GM19455 (cell line): ENCODE results near the gene TBPL1.
"Not testable (repeated sequence)": the region's sequence is repeated elsewhere in the genome, so short reads cannot be mapped to it uniquely, and the experiment has no call there.

ENCODE experiments used
- ATAC-seq: cut with Tn5 transposase; IDR thresholded peaks from one replicate; pipeline ENCODE4 v1.9.1; 2021; ENCODE audit not compliant: unreplicated experiment

Gene TBPL1

DNA sequence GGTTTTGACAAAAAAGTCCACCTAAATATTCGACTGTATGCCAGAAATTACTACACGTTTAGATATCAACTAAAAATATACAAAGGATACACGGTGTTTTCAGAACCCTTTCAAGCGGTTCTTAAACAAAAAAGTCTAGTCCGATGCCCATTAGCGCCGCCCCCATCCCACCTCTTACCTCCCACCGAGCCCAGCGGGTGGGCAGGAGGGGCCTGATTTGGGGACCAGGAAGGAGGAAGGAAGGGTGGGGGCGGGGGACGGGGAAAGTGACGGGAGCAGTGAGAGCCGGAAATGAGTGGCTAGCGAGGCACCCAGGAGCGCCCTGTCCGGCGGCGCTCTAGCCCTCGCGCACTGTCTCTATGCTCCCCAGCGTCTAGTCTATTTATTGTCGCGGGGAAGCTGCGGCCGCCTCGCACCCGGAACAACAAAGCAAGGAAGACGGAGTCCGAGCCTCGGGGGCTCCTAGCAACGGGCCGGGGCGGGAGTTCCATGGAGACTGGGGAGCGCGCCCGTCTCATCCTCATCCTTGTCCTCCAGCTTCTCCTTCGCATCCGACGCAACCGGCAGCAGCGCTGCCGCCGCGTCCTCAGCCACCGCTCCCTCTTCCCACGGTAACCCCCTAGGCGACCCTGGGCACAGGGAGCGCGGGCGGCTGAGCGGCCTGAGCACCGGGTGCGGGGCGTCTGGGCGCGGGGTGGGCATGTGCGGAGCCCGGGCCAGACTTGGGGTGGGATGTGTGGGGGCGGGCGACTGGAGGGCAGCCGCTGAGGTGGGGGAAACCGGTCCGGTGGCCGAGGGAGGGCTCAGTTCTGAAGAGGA lies at the start of gene TBPL1:
TSS of gene TBPL1 (plus strand) at position 410 of the 819 bp plus-strand sequence. CDS start 26,902 bp downstream, outside the sequence.
- ATAC-seq: peak; percentile 88

DNA sequence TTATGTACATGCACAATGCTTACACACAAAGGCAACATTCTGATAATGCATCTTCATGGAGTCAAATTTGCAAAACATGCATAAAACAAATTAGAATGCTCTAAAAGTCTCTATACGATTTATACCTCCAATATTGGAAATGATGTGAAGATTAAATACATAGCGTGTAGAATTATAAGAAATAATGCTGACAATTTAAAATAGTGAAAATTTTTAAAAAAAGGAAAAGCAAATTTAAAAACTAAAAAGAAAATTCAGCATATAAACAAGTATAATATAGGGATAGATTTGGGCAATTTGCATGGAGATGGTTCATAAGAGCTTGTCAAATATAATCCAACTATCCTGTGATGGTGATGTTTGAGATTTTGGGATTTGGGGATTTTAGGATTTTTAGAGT lies 49.2 kb upstream of the TBPL1 start:
- no peak for ATAC-seq

DNA sequence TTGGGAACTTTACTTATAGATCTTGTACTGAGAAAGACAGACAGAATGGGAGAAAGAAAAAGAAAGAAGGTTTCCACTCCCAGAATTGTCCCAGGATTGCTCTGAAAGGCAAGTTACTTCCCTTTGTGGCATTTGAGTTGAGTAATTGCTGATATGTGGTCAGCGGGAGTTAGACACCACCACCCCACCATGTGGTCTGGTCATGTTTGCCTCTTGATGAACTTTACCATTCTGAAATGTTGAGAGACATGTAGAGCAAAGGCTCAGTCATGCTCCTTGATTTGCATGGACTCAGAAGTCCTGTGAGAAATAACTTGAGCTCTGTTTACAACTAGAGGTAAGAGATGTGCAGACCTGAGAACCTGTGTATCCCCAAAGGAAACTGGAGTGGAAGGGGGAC lies 47.0 kb upstream of the TBPL1 start:
- ATAC-seq: no peak

DNA sequence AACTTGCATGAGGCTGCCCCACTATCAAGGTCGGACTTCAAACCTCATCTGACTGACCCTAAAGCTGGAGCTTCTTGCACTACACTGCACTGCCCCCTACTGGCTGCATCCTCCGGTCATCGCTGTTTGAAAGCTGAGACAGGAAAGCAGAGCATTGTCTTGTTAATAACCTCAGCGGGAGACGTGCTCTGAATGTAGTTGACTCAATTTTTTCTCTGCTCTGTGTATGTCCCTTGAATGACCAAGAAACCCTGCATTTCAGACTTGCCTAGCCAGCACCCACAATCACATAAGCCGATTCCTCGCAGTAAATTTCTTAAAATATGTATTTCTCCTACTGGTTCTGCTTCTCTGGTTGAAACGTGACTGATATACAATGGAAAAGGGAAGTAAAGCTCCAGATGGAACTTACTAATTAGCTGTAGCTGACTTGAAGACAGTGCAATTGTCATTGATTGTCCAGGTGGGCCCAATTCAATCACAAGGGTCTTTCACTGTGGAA lies 36.3 kb upstream of the TBPL1 start:
- ATAC-seq: peak; percentile 79

DNA sequence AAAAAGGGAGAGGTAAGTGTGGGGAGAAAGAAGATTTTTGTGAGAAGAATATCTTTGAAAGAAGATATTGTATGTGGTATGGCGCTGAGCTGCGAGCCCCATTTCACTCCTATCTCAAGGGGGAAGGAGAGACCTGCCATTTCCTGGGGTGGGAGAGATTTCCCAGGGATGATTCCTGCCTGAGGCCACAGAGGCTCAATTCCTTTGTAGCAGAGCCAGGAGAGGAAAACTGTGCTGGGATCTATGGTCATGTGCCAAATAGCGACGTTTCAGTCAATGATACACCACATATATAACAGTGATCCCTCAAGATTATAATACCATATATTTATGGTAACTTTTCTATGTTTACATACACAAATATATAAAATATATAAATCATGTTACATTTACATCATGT lies 35.2 kb upstream of the TBPL1 start:
- ATAC-seq: no peak

DNA sequence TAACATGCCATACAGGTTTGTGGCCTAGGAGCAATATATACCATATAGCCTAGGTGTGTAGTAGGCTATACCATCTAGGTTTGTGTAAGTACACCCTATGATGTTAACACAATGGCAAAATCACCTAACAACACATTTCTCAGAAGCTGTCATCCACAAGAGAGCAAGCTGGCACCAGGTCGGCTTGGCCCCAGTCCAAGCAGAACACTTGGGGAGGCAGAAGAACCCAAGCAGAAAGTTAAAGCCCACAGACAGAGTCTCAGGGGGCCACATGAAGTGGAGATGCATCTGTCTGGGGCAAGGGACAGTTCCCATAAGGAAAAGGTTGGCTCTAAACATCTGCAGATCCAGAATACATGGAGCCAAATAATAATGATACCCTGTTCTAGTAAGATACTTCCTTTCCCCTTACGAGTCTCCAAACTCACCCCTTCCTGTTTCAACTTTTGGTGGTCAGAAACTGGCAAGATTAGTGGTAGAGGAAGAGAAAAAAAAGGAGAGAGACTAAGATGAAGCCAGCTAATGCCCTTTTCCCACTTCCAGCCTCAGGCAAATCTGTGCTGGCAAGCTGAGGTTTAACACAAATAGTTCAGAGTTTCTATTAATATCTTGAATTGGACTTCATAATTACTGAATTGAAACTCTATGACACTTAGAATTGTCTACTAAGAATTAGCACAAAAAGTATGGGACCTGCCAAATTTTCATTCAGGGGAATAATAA lies 34.7 kb upstream of the TBPL1 start:
- no peak for ATAC-seq

DNA sequence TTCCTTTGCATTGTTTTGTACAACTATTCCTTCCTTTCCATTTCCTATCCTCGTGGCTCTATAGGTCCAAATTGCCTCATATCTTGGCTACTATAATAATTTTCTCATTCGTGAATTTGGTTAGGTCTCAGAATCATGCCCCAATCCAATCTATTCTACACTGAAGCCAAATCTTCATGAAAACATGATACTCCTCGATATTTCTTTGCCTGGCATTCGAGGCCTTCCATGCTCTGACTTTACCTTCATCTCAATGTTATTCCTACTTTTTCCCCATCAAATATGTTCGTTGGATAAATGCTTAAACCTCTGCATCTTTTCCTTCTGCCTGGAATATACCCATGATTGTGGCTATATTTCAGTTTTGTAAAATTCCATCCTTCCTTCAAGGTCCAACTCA lies 33.7 kb upstream of the TBPL1 start:
- ATAC-seq: no peak

DNA sequence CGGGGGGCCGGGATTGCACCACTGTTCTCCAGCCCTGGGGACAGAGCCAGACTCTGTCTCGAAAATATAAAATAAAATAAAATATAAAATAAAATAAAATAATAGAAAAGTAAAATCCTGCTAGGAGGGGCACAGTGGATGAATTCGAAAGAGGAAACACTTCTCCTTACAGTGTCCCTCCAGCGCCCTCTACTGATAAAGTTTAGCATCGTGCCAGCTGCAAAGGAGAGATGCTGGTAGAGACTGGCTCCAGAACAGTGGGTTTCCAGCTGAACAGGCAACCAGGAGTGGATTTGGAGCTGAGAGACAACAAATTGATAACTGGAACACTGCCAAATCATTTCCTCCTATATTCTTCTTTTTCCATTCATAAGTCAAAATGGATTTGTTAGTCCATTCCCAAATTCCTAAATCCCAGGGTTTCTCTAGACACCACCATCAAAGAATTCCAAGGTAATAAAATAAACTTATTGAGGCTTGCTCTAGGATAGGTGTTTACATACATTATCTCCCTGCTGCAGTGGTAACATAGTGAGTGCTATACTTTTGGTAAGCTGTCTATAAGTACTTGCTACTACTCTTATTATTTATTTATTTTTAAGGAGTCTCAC lies 31.7 kb upstream of the TBPL1 start:
- ATAC-seq: peak; percentile 56

DNA sequence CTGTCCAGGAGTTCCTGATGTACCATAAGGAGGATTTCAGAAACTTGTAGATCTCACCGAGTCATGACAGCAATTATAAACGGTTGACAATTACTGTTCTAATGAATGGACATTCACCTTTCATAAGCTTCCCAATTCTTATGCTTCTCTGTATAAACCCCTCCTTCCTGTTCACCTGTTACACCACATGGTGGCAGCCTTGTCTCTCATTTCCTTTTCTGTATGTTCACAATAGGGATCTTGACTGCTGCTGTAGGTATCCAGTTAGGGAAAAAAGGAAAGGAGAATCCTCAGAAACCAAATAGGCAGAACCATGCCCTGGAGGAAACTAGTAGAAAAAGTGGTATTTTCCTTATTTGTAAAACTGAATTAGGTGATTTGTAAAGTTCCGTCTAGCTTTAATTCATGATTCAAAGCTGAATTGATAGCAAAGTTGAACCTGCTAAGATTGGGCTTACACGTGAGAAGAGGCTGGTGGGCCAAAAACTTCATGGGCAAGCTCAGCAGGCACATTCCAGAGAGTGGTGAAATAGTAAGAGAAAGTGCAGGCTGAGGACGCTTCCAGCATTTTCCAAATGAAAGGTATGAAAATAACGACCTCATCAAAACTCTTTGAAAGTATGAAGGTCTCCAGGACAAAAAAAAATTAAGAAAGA lies 29.0 kb upstream of the TBPL1 start:
- ATAC-seq: peak; percentile 77

DNA sequence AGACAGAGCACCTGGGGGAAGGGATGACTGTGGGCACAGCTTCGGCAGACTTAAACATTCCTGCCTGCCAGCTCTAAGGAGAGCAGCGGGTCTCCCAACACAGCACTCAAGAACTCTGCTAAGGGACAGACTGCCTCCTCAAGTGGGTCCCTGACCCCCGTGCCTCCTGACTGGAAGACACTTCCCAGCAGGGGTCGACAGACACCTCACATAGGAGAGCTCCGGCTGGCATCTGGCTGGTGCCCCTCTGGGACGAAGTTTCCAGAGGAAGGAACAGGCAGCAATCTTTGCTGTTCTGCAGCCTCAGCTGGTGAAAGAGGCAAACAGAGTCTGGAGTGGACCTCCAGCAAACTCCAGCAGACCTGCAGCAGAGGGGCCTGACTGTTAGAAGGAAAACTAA lies 21.8 kb upstream of the TBPL1 start:
- ATAC-seq: not testable (repeated sequence)

DNA sequence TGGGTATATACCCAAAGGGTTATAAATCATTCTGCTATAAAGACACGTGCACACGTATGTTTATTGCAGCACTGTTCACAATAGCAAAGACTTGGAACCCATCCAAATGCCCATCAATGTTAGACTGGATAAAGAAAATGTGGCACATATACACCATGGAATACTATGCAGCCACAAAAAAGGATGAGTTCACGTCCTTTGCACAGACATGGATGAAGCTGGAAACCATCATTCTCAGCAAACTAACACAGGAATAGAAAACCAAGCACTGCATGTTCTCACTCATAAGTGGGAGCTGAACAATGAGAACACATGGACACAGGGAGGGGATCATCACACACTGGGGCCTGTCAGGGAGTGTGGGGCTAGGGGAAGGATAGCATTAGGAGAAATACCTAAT lies 16.7 kb upstream of the TBPL1 start:
- ATAC-seq: not testable (repeated sequence)

DNA sequence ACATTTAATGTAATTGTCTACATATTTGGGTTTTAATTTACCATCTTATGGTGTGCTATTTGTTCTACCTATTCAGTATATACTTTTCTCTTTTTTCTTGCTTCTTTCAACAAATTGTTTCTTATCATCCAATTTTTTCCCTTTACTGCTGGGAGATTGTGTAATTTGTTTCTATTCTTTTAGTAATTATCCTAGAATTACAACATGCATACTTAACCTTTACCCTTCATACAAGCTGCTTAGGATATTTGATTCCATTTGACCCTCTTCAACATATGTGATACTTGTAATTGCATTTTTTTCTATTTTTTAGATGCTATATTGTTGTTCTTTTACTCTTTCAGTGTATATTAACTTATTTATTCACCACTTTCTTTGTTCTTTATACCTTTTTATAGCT lies 15.1 kb upstream of the TBPL1 start:
- no peak for ATAC-seq

DNA sequence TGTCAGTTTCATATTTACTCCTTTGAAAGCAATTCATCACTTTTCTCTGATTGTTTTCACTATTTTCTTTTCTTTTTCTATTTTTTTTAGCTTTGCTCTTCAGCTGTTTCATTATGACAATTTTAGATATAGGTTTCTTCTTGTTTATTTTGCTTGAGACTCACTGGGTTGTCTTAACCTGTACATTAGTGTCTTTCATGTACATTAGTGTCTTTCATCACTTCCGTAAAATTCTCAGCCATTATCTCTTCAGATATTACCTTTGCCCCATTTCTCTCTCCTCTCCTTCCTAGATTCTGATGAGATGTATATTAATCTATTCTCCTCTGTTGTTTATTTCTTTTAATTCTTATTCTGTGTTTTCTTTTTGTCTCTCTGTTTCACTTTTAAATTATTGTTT lies 14.5 kb upstream of the TBPL1 start:
- no peak for ATAC-seq

DNA sequence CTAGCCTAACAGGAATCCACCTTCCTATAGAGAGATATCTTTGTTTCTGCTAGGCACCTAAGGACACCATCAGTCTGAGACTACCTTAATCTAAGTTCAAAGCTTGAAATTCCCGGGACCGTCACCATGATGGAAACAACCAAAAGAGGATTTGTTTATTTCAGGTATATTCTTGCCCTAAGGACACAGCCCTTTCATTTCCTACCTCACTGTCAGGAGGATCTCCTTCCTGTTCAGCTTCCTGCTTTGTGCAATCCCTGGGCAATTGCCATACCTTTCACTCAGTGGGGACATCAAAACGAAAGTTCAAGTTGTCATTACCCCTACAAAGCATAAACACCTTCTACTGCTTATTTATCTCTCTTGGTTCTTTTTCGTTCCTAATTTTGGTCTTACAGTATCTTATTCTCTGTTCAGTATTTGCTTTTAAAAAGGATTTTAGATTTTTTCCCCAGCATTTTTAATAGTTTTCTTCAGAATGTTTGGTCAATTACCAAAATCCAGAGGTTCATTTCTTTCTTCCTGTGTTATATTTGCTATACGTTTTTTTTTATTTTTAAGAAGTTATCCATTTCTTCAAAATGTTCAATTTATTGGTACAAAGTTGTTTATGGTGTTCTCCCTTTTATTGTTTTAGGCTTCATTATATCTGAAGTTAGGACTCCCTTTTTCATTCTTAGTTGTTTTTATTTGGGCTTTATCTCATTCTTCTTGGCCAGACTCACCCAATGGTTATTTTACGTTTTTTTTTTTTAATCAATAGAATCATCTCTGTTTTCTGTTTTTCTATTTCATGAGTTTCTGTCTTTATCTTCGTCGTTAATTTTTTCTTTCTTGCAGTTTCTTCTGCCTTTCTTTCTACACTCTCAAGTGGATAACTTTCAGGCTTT lies 13.0 kb upstream of the TBPL1 start:
- no peak for ATAC-seq

DNA sequence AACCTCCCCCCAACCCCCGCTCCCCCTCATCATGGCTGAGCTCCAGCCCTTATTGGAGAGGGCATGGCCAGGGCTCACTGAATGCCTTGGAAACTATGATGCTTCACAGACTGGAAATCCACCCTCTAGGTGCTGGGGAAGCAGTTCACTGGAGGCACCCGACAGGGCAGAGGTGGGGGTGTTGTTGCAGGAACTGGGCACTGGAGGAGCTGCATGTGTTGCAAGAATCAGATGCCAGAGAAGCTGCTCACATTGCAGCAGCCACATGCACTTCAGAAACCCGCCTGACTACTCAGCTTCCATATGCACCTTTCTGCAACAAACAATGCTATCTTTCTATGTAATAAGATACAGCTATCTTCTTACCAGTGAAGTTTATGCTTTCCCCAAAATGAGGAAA lies 7.9 kb upstream of the TBPL1 start:
- ATAC-seq: no peak

DNA sequence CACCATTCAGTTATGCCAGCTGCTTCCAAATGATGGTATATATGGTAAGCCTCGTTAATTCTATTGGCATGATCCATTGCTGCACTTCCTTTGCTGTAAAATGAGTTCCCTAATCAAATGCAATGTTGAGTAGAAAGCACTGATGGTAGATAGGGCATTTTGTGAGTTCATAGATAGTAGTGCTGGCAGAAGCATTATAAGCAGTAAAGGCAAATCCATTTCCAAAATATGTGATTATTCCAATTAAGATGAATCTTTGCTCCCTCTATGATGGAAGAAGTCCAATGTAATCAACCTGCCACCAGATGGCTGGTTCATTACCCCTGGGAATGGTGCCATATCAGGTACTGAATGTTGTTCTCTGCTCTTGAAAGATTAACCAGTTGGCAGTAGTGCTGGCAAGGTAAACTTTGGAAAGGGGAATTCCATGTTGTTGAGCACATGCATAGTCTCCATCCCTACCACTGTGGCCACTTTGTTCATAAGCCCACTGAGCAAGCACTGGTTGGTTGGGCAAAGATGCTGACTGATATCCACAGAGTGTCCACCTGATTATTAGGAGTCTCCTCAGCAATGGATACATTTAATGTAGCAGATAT lies 5.6 kb upstream of the TBPL1 start:
- ATAC-seq: no peak

DNA sequence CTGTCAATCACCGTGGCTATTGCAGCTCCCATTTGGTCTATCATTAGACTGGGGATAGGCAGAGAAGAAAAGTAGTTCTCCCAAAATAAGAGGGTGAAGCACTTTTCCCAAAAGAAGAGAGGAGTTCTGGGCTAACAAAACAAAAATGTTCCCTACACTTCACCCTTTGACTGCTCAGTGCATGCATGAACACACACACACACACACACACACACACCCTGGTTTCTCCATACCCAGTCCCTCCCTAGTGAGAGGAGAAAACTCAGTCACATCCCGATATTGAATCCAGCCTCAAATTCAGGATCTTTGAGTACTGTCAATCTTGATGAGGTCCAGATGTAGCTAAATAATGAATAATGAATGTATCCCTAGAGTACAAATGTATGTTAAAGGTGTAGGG lies 4.6 kb upstream of the TBPL1 start:
- ATAC-seq: no peak

DNA sequence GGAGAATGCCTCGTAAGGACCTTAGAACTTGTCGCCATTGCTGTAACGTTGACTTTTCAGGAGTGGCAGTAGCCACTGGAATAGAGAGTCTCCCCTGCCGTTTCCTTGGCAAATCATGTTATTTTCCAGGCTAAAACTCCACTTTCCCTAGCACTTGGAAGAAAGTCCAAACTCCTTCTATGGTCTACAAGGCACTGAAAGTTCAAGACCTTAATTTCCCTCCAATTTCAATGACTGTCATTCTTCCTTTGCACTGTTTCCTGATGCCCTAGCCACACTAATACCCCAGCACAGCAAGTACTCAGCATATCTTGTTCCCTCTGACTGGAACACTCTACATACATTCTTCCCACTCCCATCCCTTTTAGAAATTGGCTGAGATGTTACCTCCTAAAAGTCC lies 1.8 kb upstream of the TBPL1 start:
- ATAC-seq: no peak

DNA sequence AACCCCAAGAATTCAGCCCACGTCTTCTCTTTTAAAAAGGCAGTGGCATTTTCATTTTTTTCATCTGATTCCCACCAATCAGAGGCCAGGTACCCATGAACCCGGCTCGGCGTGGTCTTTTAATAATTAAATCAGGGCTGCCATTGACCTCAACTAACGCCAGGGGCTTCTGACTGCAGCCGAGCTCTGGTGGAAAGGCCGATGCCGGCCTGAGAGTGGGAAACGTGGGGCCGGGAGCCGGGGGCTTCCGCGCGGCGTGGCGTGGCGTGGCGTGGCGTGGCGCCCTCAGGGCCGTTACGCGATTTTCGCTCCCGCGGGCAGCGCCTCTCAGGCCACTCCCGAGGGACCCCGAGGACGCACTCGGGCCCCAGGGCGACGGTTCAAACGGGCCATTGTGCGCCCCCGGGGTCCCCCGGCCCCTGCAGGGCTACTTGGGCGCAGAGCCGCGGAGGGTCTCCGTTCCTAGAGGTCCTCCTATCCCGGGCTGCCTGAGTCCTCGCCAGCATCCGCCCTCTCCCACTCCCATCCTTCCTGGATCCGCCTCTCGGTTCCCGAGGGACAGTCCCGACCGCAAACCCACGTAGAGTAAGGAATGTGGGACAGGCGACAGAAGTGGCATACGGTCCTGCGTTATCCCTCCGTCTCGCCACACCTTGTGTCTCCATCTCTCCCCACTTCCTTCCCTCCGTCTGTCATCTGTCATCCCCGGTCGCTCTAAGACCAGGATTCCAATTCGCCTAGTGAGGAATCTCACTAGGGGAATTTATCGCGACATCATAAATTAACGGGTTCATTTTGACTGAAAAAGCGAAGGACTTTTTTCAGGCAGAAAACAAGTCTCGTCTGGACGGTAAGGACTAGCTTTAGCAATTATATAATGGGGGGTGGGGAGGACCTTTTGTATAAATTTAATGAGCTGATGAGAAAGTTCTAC lies 876 bp upstream of the TBPL1 start:
- ATAC-seq: peak; percentile 59
